Lung (tissue), 12 donors: ENCODE data around the gene TNIK. TPM values are rescaled to one million over a fixed set of nuclear protein-coding genes. Genes with fewer than 3 reads are reported as not detected.
A peak's percentile ranks its signal among the peaks of the same experiment; 100 is the strongest.

Source experiments
- ATAC-seq: fragments of 200-7000 bp; cut with Tn5 transposase; one replicate; pipeline ENCODE4 v1.9.1; 2020; ENCODE audit warnings: moderate number of reproducible peaks; ENCODE audit not compliant: insufficient read depth, low FRiP score
- DNase-seq, 3 donors: peaks; one replicate each; pipeline ENCODE4 v3.0.0-alpha.2; 2013 to 2017
- H3K27ac ChIP-seq, 2 donors: one replicate each; pipeline ENCODE4 v1.5.1; 2013; ENCODE audit warnings: mild to moderate bottlenecking in 2 of 2, moderate library complexity in 2 of 2, control low read depth in 1 of 2, inconsistent platforms in 1 of 2, low read depth in 1 of 2, low read length in 1 of 2
- H3K27me3 ChIP-seq, 3 donors: one replicate each; pipeline ENCODE4 v1.5.1; 2013; ENCODE audit warnings: low read length in 2 of 3; ENCODE audit not compliant: control insufficient read depth in 3 of 3, insufficient read depth in 3 of 3
- H3K36me3 ChIP-seq, 4 donors: one replicate each; pipeline ENCODE4 v1.5.1; 2013; ENCODE audit warnings: low read length in 4 of 4, mild to moderate bottlenecking in 1 of 4, moderate library complexity in 1 of 4; ENCODE audit not compliant: control insufficient read depth in 4 of 4, insufficient read depth in 4 of 4
- H3K4me1 ChIP-seq, 5 donors: one replicate each; pipeline ENCODE4 v1.5.1; 2013; ENCODE audit warnings: low read length in 5 of 5, mild to moderate bottlenecking in 2 of 5, moderate library complexity in 1 of 5; ENCODE audit not compliant: control insufficient read depth in 5 of 5, insufficient read depth in 5 of 5
- H3K4me3 ChIP-seq: one replicate; pipeline ENCODE4 v1.5.1; 2013; ENCODE audit warnings: mild to moderate bottlenecking, control low read depth, moderate library complexity
- H3K9ac ChIP-seq, 2 donors: one replicate each; pipeline ENCODE4 v1.5.1; 2013; ENCODE audit warnings: low read length in 2 of 2, control low read depth in 1 of 2; ENCODE audit not compliant: insufficient read depth in 1 of 2
- H3K9me3 ChIP-seq, 4 donors: one replicate each; pipeline ENCODE4 v1.5.1; 2013; ENCODE audit warnings: low read length in 3 of 4, mild to moderate bottlenecking in 1 of 4, moderate library complexity in 1 of 4; ENCODE audit not compliant: control insufficient read depth in 4 of 4, insufficient read depth in 3 of 4
- WGBS, 2 donors: extraction: QIAGEN DNeasy Blood & Tissue Kit; methylation state at CpG; one replicate each; pipeline ENCODE4 v1.1.7; 2013; 5-methylcytosine and 5-hydroxymethylcytosine counted together
- polyA plus RNA-seq, 2 donors: library from polyadenylated mRNA; stranded (reverse); fragments of 200-250 nt; gene quantifications; one replicate each; pipeline ENCODE4 v1.2.1, GENCODE V29; 2013
- total RNA-seq, 2 donors: library from RNA; depleted of rRNA in 1 of 2; stranded (reverse); fragments of >200 nt in 1 of 2; gene quantifications; one replicate each; pipeline ENCODE4 v1.2.1, GENCODE V29; 2014 to 2021
- TF ChIP-seq, protein P1 (sequence below): IDR thresholded peaks from 2 replicates; pipeline ENCODE4 v1.5.1; 2012; ENCODE audit warnings: mild to moderate bottlenecking; ENCODE audit errors: control extremely low read depth, extremely low read depth
- donor health status: control.
- donor health status: control.
- donor health status: Bipolar disorder and iron deficiency.
- donor health status: healthy.
- donor health status: DM: yes; HTN: yes; CAD: no.

TNIK gene
- total and polyA plus RNA-seq, 4 donors: 9.4 to 36.3 (median 14.3) TPM

DNA sequence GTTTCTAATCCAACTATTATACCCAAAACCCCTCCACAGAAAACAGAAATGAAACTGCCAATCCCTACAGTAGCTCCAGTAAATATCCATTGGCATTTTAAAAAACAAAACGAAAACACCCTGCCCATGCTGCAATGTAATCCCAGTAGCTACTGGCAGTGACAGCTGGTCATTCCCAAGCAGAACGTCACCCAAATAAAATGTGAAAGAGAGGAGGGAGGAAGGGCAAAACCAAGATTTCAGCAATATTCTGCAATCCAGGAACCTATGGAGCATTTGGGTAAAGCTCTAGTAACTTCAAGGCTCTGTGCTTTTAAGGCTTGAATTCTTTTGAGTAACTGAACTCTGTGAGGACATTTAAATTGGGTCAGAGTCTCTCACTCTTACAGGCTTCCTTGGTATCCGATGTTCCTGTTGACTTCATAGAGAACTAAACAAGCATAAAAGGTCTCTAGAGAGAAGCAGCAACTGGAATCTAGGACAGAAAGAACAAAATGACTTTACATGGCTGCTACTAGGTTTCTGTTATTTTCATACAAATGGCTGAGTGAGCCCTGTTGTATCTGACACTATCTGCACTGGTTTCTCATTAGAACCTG lies 136.2 kb downstream of the TNIK start:
- ATAC-seq (no peak), DNase-seq (no peak)
- Histone ChIP-seq H3K4me1 (peaks cover 0 to 32% (median 21%) of the 10 kb centered on the region in 5 donors), H3K9ac (no peak overlapping the region), H3K36me3 (no peaks in the 10 kb centered on the region), H3K27ac (peak overlapping the region in 1 of 2 donors; percentile 4), H3K9me3 (no peaks in the 10 kb centered on the region), H3K27me3 (no peaks in the 10 kb centered on the region), H3K4me3 (no peak overlapping the region)
- TF ChIP-seq, protein P1, sequence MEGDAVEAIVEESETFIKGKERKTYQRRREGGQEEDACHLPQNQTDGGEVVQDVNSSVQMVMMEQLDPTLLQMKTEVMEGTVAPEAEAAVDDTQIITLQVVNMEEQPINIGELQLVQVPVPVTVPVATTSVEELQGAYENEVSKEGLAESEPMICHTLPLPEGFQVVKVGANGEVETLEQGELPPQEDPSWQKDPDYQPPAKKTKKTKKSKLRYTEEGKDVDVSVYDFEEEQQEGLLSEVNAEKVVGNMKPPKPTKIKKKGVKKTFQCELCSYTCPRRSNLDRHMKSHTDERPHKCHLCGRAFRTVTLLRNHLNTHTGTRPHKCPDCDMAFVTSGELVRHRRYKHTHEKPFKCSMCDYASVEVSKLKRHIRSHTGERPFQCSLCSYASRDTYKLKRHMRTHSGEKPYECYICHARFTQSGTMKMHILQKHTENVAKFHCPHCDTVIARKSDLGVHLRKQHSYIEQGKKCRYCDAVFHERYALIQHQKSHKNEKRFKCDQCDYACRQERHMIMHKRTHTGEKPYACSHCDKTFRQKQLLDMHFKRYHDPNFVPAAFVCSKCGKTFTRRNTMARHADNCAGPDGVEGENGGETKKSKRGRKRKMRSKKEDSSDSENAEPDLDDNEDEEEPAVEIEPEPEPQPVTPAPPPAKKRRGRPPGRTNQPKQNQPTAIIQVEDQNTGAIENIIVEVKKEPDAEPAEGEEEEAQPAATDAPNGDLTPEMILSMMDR: no peak
- WGBS, 2 donors: 57 to 70% methylated on average over 3 of the region's 3 CpGs

DNA sequence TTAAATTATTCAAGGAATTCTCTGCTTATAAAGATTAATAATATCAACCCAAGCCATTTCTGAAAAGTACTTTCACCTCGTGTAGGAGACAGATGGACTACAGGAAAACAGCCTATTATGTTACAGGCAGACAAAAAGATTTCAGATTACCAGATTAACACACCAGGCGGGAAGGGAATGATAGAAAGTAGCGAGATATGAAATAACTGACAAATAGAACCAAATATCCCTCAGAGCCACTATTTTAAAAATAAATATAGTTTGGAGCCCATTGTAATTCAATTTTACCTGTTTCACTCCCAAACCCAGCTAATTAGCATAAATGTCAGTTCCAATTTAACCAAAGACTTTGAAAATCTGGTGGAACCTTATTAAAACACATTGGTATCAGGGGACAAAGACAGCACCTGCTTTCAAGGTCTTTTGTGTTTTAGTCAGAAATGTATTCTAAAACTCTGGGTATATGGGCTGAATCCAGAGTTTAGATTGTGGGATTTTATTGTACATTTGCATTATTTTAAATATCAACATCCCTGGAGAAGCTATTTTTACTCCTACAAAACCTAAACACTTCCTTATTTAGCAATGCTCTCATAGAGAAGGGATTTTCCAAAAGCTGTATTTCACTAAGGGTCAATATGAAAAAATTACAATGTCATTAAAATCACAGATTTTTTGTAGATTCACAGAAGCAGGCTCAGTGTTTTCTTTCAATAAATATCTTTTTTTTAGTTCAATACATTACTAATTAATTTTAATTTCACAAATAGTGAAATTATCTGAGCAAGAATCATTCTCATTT lies 138.4 kb downstream of the TNIK start:
- no peaks in the 10 kb centered on the region for H3K9me3 ChIP-seq
- peak overlapping the region in 1 of 2 donors; percentile 45 for H3K27ac ChIP-seq
- 74 to 80% methylated on average over 3 of the region's 3 CpGs for WGBS, 2 donors
- no peak overlapping the region for H3K4me3 ChIP-seq
- no peak for ATAC-seq
- no peaks in the 10 kb centered on the region for H3K36me3 ChIP-seq
- TF ChIP-seq, protein P1: no peak
- no peak for DNase-seq
- no peak overlapping the region for H3K9ac ChIP-seq
- H3K27me3 ChIP-seq: no peaks in the 10 kb centered on the region
- peaks cover 0 to 33% (median 21%) of the 10 kb centered on the region in 5 donors for H3K4me1 ChIP-seq

DNA sequence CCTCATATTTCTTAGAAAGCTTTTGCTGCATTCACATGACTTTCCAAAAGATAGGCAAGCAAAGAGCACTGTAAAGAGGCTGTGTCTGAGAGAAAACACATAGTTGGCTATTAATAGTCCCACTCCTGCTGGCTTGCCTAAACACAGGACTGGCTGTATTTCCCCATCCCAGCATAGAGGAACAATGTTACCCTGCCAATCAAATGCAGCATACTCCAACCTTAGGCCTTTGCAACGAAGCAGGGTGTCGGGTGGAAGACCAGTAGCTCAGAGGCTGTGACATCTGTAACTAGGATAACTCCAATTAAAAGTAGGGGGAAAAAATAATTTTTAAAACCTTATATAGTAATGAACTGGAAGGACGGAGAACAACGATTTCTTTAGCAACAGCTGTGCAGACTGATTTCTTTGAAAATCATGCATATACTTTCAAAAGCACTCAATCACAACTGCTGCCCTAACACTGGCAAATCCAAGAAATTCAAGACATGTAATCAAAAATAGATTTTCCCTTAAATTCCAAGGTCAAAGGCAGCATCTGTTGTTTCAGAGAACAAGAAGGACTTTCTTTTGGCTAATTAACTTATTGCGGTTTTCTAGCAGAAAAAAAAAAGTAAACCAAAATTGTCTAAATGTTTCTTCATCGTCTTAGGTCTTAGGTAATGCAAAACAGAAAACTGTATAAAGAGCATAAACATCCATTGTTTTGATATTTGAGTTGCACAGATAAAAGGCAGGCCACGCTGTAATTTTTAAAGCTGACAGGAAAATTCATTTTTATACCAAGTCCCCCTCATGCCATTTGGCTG lies 139.3 kb downstream of the TNIK start:
- H3K4me3 ChIP-seq: no peak overlapping the region
- TF ChIP-seq, protein P1: no peak
- DNase-seq: peak; percentile 30 to 85 (median 83)
- 68 to 76% methylated on average over 7 of the region's 7 CpGs for WGBS, 2 donors
- H3K27ac ChIP-seq: peak overlapping the region; percentile 35 to 45
- peak; percentile 51 for ATAC-seq
- no peaks in the 10 kb centered on the region for H3K36me3 ChIP-seq
- no peaks in the 10 kb centered on the region for H3K9me3 ChIP-seq
- no peaks in the 10 kb centered on the region for H3K27me3 ChIP-seq
- H3K4me1 ChIP-seq: peaks cover 0 to 33% (median 21%) of the 10 kb centered on the region in 5 donors
- no peak overlapping the region for H3K9ac ChIP-seq
